GM19043 (cell line): ENCODE measurements around the gene HHATL.
A peak's percentile ranks its signal among the peaks of the same experiment; 100 is the strongest.

ENCODE experiments used
- ATAC-seq: cut with Tn5 transposase; IDR thresholded peaks from one replicate; pipeline ENCODE4 v1.9.1; 2021; ENCODE audit warnings: low read depth; ENCODE audit not compliant: unreplicated experiment

HHATL gene

GRCh38 chr3:42667523-42668412 lies 34.8 kb downstream of the HHATL start:
- ATAC-seq: no peak

- no peak for ATAC-seq
These were observed 35.5 kb downstream of the HHATL start for GRCh38 chr3:42667096-42667522.

- ATAC-seq: no peak
These were observed 36.0 kb downstream of the HHATL start for GRCh38 chr3:42666577-42666998.

- ATAC-seq: no peak
These were observed 36.6 kb downstream of the HHATL start for GRCh38 chr3:42666022-42666421.

- ATAC-seq: no peak
These were observed 37.3 kb downstream of the HHATL start for GRCh38 chr3:42665050-42665878.

- ATAC-seq: no peak
These were observed 38.2 kb downstream of the HHATL start for GRCh38 chr3:42664438-42664803.

- ATAC-seq: peak; percentile 48
These were observed 38.8 kb downstream of the HHATL start for GRCh38 chr3:42663581-42664437.

GRCh38 chr3:42662813-42663535 lies 39.6 kb downstream of the HHATL start:
- no peak for ATAC-seq

- no peak for ATAC-seq
These were observed 40.4 kb downstream of the HHATL start for GRCh38 chr3:42662037-42662812.

GRCh38 chr3:42661593-42662022 lies 41.0 kb downstream of the HHATL start:
- no peak for ATAC-seq

- ATAC-seq: no peak
These were observed 41.7 kb downstream of the HHATL start for GRCh38 chr3:42660898-42661297.

- ATAC-seq: no peak
These were observed 42.4 kb downstream of the HHATL start for GRCh38 chr3:42660131-42660715.

- ATAC-seq: no peak
These were observed 43.0 kb downstream of the HHATL start for GRCh38 chr3:42659451-42660130.

GRCh38 chr3:42658771-42659390 lies 43.7 kb downstream of the HHATL start:
- ATAC-seq: no peak

GRCh38 chr3:42658091-42658770 lies 44.4 kb downstream of the HHATL start:
- no peak for ATAC-seq

GRCh38 chr3:42657675-42658074 lies 44.9 kb downstream of the HHATL start:
- ATAC-seq: no peak
